KBM-7 (cell line): ENCODE data around the gene MUC5AC.

Source experiments
- DNase-seq: peaks from one replicate; pipeline ENCODE4 v3.0.0-alpha.2; 2015
- in situ Hi-C: fragments of 300-500 bp; cut with MboI; formaldehyde crosslinking; loops from 2 replicates; pipeline ENCODE4 v1.14.3; 2020; ENCODE audit warnings: low sequenced_read_pairs, low pct_unique_long_range_greater_than_20kb, mixed read lengths

Gene MUC5AC

GRCh38 chr11:1218256-1218787, 60.6 kb downstream of the MUC5AC start:
- in situ Hi-C loops: no loop called here
- no peak for DNase-seq

GRCh38 chr11:1218788-1219445, 61.2 kb downstream of the MUC5AC start:
- no peak for DNase-seq
- in situ Hi-C loops: no loop called here

- in situ Hi-C loops: no loop called here
- DNase-seq: no peak
Measured at GRCh38 chr11:1219446-1219833, 61.7 kb downstream of the MUC5AC start.

GRCh38 chr11:1219834-1220815, 62.4 kb downstream of the MUC5AC start:
- in situ Hi-C loops: no loop called here

GRCh38 chr11:1220941-1221721, 63.4 kb downstream of the MUC5AC start:
- in situ Hi-C loops: no loop called here
- DNase-seq: no peak

More at GRCh38 chr11:1219834-1220815, 62.4 kb downstream of the MUC5AC start:
- DNase-seq: no peak

- in situ Hi-C loops: no loop called here
- no peak for DNase-seq
Measured at GRCh38 chr11:1221848-1222311, 64.1 kb downstream of the MUC5AC start.

GRCh38 chr11:1222491-1223345, 65.0 kb downstream of the MUC5AC start, which contains the start of gene MUC5B:
Gene MUC5B (plus strand): TSS chr11:1223066. CDS start chr11:1223124, 58 bp downstream.
- DNase-seq: no peak
- in situ Hi-C loops: no loop called here

GRCh38 chr11:1223346-1224110, 65.8 kb downstream of the MUC5AC start:
- in situ Hi-C loops: no loop called here
- DNase-seq: no peak

- DNase-seq: no peak
- in situ Hi-C loops: no loop called here
Measured at GRCh38 chr11:1224111-1224490, 66.3 kb downstream of the MUC5AC start.

- in situ Hi-C loops: no loop called here
- DNase-seq: no peak
Measured at GRCh38 chr11:1224491-1225385, 67.0 kb downstream of the MUC5AC start.

- in situ Hi-C loops: no loop called here
- no peak for DNase-seq
Measured at GRCh38 chr11:1225386-1226225, 67.9 kb downstream of the MUC5AC start.

- DNase-seq: no peak
- in situ Hi-C loops: no loop called here
Measured at GRCh38 chr11:1226226-1226985, 68.7 kb downstream of the MUC5AC start.

GRCh38 chr11:1226986-1227550, 69.3 kb downstream of the MUC5AC start:
- no peak for DNase-seq
- in situ Hi-C loops: no loop called here

- DNase-seq: no peak
- in situ Hi-C loops: no loop called here
Measured at GRCh38 chr11:1227551-1228100, 69.9 kb downstream of the MUC5AC start.
